Measurements from ENCODE around the gene RELCH.
A peak's percentile ranks its signal among the peaks of the same experiment; 100 is the strongest.

Gene RELCH

GRCh38 chr18:62189208-62189607, 2.2 kb downstream of the RELCH start:
- Histone ChIP-seq H3K4me3 (ENCODE audit: low read length) (peak overlapping the region; percentile 98), H3K9me3 (ENCODE audit: control insufficient read depth, low read length) (no peaks in the 10 kb centered on the region), H3K4me1 (ENCODE audit: control insufficient read depth, insufficient read depth, low read length) (peaks cover 21% of the 10 kb centered on the region), H3K9ac (ENCODE audit: low read length) (peak overlapping the region; percentile 93), H3K36me3 (ENCODE audit: control insufficient read depth, insufficient read depth, low read length, severe bottlenecking) (no peaks in the 10 kb centered on the region), H3K27me3 (replicated peaks; ENCODE audit: control insufficient read depth, insufficient read depth, low read length) (no peaks in the 10 kb centered on the region)
- no peak for DNase-seq (ENCODE audit: low read depth)

GRCh38 chr18:62196079-62196478, 9.0 kb downstream of the RELCH start:
- DNase-seq (ENCODE audit: low read depth): no peak

GRCh38 chr18:62196980-62197379, 9.9 kb downstream of the RELCH start:
- Histone ChIP-seq H3K9me3 (ENCODE audit: control insufficient read depth, low read length) (no peaks in the 10 kb centered on the region), H3K27me3 (replicated peaks; ENCODE audit: control insufficient read depth, insufficient read depth, low read length) (no peaks in the 10 kb centered on the region), H3K4me1 (ENCODE audit: control insufficient read depth, insufficient read depth, low read length) (no peaks in the 10 kb centered on the region), H3K9ac (ENCODE audit: low read length) (no peak overlapping the region), H3K36me3 (ENCODE audit: control insufficient read depth, insufficient read depth, low read length, severe bottlenecking) (no peaks in the 10 kb centered on the region), H3K4me3 (ENCODE audit: low read length) (no peak overlapping the region)
- DNase-seq (ENCODE audit: low read depth): no peak

More at GRCh38 chr18:62196079-62196478, 9.0 kb downstream of the RELCH start:
- no peaks in the 10 kb centered on the region for H3K9me3 ChIP-seq (ENCODE audit: control insufficient read depth, low read length)
- no peaks in the 10 kb centered on the region for H3K27me3 ChIP-seq (replicated peaks; ENCODE audit: control insufficient read depth, insufficient read depth, low read length)
- H3K36me3 ChIP-seq (ENCODE audit: control insufficient read depth, insufficient read depth, low read length, severe bottlenecking): no peaks in the 10 kb centered on the region
- H3K9ac ChIP-seq (ENCODE audit: low read length): no peak overlapping the region
- H3K4me3 ChIP-seq (ENCODE audit: low read length): no peak overlapping the region
- no peaks in the 10 kb centered on the region for H3K4me1 ChIP-seq (ENCODE audit: control insufficient read depth, insufficient read depth, low read length)

- no peak for DNase-seq (ENCODE audit: low read depth)
- no peak overlapping the region for H3K4me3 ChIP-seq (ENCODE audit: low read length)
Observed at GRCh38 chr18:62198259-62198658, 11.2 kb downstream of the RELCH start.

GRCh38 chr18:62199629-62200028, 12.6 kb downstream of the RELCH start:
- DNase-seq (ENCODE audit: low read depth): no peak
- Histone ChIP-seq H3K4me3 (ENCODE audit: low read length) (no peak overlapping the region), H3K9me3 (ENCODE audit: control insufficient read depth, low read length) (no peaks in the 10 kb centered on the region), H3K27me3 (replicated peaks; ENCODE audit: control insufficient read depth, insufficient read depth, low read length) (no peaks in the 10 kb centered on the region), H3K36me3 (ENCODE audit: control insufficient read depth, insufficient read depth, low read length, severe bottlenecking) (no peaks in the 10 kb centered on the region), H3K9ac (ENCODE audit: low read length) (no peak overlapping the region), H3K4me1 (ENCODE audit: control insufficient read depth, insufficient read depth, low read length) (no peaks in the 10 kb centered on the region)

More at GRCh38 chr18:62198259-62198658, 11.2 kb downstream of the RELCH start:
- Histone ChIP-seq H3K4me1 (ENCODE audit: control insufficient read depth, insufficient read depth, low read length) (no peaks in the 10 kb centered on the region), H3K36me3 (ENCODE audit: control insufficient read depth, insufficient read depth, low read length, severe bottlenecking) (no peaks in the 10 kb centered on the region), H3K9ac (ENCODE audit: low read length) (no peak overlapping the region), H3K27me3 (replicated peaks; ENCODE audit: control insufficient read depth, insufficient read depth, low read length) (no peaks in the 10 kb centered on the region), H3K9me3 (ENCODE audit: control insufficient read depth, low read length) (no peaks in the 10 kb centered on the region)

- Histone ChIP-seq H3K9ac (ENCODE audit: low read length) (no peak overlapping the region), H3K27me3 (replicated peaks; ENCODE audit: control insufficient read depth, insufficient read depth, low read length) (no peaks in the 10 kb centered on the region), H3K4me1 (ENCODE audit: control insufficient read depth, insufficient read depth, low read length) (no peaks in the 10 kb centered on the region), H3K4me3 (ENCODE audit: low read length) (no peak overlapping the region), H3K36me3 (ENCODE audit: control insufficient read depth, insufficient read depth, low read length, severe bottlenecking) (no peaks in the 10 kb centered on the region), H3K9me3 (ENCODE audit: control insufficient read depth, low read length) (no peaks in the 10 kb centered on the region)
- no peak for DNase-seq (ENCODE audit: low read depth)
Observed at GRCh38 chr18:62200121-62200914, 13.3 kb downstream of the RELCH start.

GRCh38 chr18:62201870-62202269, 14.8 kb downstream of the RELCH start:
- DNase-seq (ENCODE audit: low read depth): no peak
- Histone ChIP-seq H3K27me3 (replicated peaks; ENCODE audit: control insufficient read depth, insufficient read depth, low read length) (no peaks in the 10 kb centered on the region), H3K9me3 (ENCODE audit: control insufficient read depth, low read length) (no peaks in the 10 kb centered on the region), H3K4me3 (ENCODE audit: low read length) (no peak overlapping the region), H3K36me3 (ENCODE audit: control insufficient read depth, insufficient read depth, low read length, severe bottlenecking) (no peaks in the 10 kb centered on the region), H3K9ac (ENCODE audit: low read length) (no peak overlapping the region), H3K4me1 (ENCODE audit: control insufficient read depth, insufficient read depth, low read length) (no peaks in the 10 kb centered on the region)

- Histone ChIP-seq H3K36me3 (ENCODE audit: control insufficient read depth, insufficient read depth, low read length, severe bottlenecking) (no peaks in the 10 kb centered on the region), H3K27me3 (replicated peaks; ENCODE audit: control insufficient read depth, insufficient read depth, low read length) (no peaks in the 10 kb centered on the region), H3K4me1 (ENCODE audit: control insufficient read depth, insufficient read depth, low read length) (peaks cover 12% of the 10 kb centered on the region), H3K9ac (ENCODE audit: low read length) (no peak overlapping the region), H3K4me3 (ENCODE audit: low read length) (no peak overlapping the region), H3K9me3 (ENCODE audit: control insufficient read depth, low read length) (no peaks in the 10 kb centered on the region)
- no peak for DNase-seq (ENCODE audit: low read depth)
Observed at GRCh38 chr18:62205824-62206223, 18.8 kb downstream of the RELCH start.

- Histone ChIP-seq H3K4me3 (ENCODE audit: low read length) (no peak overlapping the region), H3K4me1 (ENCODE audit: control insufficient read depth, insufficient read depth, low read length) (peaks cover 12% of the 10 kb centered on the region), H3K9me3 (ENCODE audit: control insufficient read depth, low read length) (no peaks in the 10 kb centered on the region), H3K27me3 (replicated peaks; ENCODE audit: control insufficient read depth, insufficient read depth, low read length) (no peaks in the 10 kb centered on the region), H3K9ac (ENCODE audit: low read length) (no peak overlapping the region), H3K36me3 (ENCODE audit: control insufficient read depth, insufficient read depth, low read length, severe bottlenecking) (no peaks in the 10 kb centered on the region)
- no peak for DNase-seq (ENCODE audit: low read depth)
Observed at GRCh38 chr18:62206593-62206992, 19.5 kb downstream of the RELCH start.

GRCh38 chr18:62209046-62209445, 22.0 kb downstream of the RELCH start:
- H3K9me3 ChIP-seq (ENCODE audit: control insufficient read depth, low read length): no peaks in the 10 kb centered on the region
- H3K4me1 ChIP-seq (ENCODE audit: control insufficient read depth, insufficient read depth, low read length): peaks cover 12% of the 10 kb centered on the region
- peaks cover 14% of the 10 kb centered on the region for H3K36me3 ChIP-seq (ENCODE audit: control insufficient read depth, insufficient read depth, low read length, severe bottlenecking)
- H3K27me3 ChIP-seq (replicated peaks; ENCODE audit: control insufficient read depth, insufficient read depth, low read length): no peaks in the 10 kb centered on the region
- H3K4me3 ChIP-seq (ENCODE audit: low read length): no peak overlapping the region
- no peak for DNase-seq (ENCODE audit: low read depth)
- H3K9ac ChIP-seq (ENCODE audit: low read length): no peak overlapping the region

- Histone ChIP-seq H3K9me3 (ENCODE audit: control insufficient read depth, low read length) (no peaks in the 10 kb centered on the region), H3K36me3 (ENCODE audit: control insufficient read depth, insufficient read depth, low read length, severe bottlenecking) (peaks cover 24% of the 10 kb centered on the region), H3K4me3 (ENCODE audit: low read length) (no peak overlapping the region), H3K9ac (ENCODE audit: low read length) (no peak overlapping the region), H3K27me3 (replicated peaks; ENCODE audit: control insufficient read depth, insufficient read depth, low read length) (no peaks in the 10 kb centered on the region), H3K4me1 (ENCODE audit: control insufficient read depth, insufficient read depth, low read length) (peaks cover 12% of the 10 kb centered on the region)
- no peak for DNase-seq (ENCODE audit: low read depth)
Observed at GRCh38 chr18:62210138-62210537, 23.1 kb downstream of the RELCH start.

All from adipocyte (in vitro differentiated cells).